GM18511 (cell line): ENCODE measurements around the gene FAM124A.
A peak's percentile ranks its signal among the peaks of the same experiment; 100 is the strongest.

Experiments
- ATAC-seq: cut with Tn5 transposase; IDR thresholded peaks from one replicate; pipeline ENCODE4 v1.9.1; 2021; ENCODE audit warnings: mild to moderate bottlenecking, moderate library complexity; ENCODE audit not compliant: unreplicated experiment

The FAM124A gene

GRCh38 chr13:51303063-51303552 is 80.9 kb downstream of the FAM124A start:
- no peak for ATAC-seq

- no peak for ATAC-seq
Observed at GRCh38 chr13:51303882-51304281, 81.7 kb downstream of the FAM124A start.

- ATAC-seq: no peak
Observed at GRCh38 chr13:51305271-51305967, 83.2 kb downstream of the FAM124A start.

DNA sequence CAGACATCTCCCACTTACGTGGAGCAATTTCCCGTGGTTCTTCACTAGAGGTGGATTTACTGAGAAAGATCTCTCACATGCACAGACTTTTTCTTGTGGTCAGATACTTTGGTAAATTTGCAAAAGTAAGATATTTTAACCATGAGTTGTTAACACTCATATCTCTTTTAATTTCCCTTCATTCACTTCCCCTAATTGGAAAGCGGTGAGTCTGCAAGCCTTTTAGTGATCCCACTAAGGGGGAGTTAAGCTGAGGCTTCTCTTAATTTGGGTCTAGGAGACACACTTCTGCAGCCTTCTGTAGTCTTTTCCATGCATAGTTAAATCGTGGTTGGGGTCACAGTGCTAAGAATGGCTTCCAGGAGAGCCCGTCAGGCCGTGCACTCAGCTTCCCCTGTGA is 86.6 kb downstream of the FAM124A start:
- ATAC-seq: no peak

DNA sequence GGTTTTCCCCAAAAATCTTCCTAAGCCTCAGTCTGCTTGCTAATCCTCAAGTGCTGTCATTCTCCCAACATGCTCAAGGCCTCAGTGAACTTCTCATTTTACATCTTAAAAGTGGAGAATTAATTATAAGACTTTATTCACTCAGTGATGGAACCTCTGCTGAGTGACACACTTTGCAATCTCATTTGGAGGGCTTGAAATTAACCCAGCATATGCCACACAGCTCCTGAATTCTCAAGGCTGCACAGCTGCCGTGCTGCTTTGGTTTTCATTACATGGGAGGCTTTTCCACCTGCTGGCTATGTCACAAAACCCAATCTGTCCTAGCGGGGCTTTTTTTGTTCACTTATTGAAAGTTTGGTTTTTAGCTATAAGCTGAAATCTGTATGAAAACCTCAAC is 89.0 kb downstream of the FAM124A start:
- ATAC-seq: no peak

DNA sequence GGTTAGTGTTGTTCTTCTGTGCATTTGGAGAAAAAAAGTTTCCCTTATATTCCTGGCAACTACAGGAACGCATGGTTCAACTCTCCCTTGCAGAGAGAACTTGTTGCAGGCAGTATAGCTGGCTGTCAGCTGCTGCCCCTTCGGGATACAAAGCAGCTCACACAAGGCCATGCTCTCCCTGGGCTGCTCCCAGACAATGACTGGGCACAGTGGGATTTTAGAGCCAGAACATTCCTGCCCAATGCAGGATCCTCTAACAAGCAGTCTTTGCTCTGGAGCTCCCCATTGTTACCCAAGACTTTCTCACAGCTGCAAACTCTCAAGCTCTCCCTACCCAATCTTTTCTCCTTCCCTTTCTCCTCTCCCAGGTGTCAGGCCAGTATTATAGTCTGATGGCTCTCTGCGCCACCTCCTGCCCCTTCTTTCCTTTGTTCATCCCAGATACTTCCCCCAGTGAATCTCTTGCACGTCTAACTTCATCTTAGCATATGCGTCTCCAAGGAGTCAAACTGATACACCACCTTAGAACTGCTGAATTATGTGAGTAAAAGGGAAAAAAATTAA is 89.8 kb downstream of the FAM124A start:
- no peak for ATAC-seq

- ATAC-seq: no peak
Observed at GRCh38 chr13:51313619-51314018, 91.4 kb downstream of the FAM124A start.

GRCh38 chr13:51317262-51317661 is 95.1 kb downstream of the FAM124A start:
- no peak for ATAC-seq

DNA sequence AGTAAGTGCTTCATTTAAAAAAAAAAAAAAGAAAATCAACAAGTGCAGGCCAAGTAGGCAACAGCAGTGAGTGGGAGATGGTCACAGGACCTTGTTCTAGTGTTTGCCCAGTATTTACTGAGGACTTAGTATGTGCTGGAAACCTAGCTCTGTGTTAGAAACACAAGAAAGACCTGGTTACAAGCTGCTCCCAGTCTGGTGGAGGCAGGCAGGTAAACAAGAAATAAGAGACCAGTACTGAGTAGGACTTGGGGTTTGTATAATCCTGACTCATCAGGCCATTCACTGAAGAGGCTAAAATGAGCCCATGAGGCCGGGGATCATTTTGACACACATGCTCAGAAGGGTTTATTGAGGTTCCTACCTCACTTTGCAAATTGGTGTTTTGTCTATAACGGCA is 95.8 kb downstream of the FAM124A start:
- ATAC-seq: no peak

- no peak for ATAC-seq
Observed at GRCh38 chr13:51318876-51319275, 96.7 kb downstream of the FAM124A start.

DNA sequence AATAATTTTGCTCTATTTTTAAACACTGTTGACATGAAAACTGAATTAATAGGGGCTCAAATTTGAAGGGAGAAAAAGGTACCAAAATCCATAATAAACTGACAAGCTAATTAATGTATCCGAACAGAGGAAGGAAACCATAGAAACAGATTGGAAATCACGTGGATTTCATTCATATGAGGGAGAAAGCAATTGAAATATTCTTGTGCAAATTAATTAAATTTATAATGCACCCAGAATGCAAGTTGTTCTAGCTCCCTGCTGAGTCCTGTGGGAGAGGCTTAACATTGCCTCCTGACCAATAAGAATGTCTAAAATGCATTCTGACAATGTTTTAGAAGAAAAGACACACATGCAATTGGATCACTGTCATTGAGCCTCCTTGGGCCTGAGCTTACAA is 99.6 kb downstream of the FAM124A start:
- ATAC-seq: no peak

- ATAC-seq: no peak
Observed at GRCh38 chr13:51322826-51323225, 100.6 kb downstream of the FAM124A start.

DNA sequence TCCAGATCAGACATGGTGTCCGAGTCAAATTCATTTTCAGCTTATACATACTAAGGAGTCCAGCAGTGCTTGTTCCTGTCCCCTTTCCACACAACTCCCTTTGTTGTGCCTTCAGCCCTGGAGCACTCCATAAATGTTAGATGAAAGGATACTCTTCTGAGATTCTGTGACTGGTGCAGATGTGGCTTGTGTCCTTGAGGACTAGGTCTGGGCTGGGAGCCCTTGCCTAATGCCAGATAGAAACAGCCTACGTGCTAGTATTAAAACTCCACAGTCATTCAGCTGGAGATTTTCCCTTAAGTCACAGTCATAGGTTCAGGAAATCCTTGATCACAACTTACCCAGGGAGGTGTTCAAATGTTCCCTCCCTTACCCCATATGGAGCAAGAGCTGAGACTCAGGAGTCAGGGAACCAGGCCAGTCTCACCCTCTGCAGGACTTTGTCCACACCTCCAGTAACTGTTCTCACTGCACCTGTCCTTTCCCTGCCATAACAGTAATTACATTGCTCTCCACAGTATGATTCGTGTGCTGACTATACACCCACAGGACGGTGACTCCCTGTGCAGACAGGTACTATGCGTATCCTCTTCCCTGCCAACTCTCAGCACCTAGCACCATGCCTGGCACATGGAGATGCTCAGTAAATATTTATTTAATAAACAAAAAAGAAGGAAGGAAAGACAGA is 101.8 kb downstream of the FAM124A start:
- no peak for ATAC-seq

DNA sequence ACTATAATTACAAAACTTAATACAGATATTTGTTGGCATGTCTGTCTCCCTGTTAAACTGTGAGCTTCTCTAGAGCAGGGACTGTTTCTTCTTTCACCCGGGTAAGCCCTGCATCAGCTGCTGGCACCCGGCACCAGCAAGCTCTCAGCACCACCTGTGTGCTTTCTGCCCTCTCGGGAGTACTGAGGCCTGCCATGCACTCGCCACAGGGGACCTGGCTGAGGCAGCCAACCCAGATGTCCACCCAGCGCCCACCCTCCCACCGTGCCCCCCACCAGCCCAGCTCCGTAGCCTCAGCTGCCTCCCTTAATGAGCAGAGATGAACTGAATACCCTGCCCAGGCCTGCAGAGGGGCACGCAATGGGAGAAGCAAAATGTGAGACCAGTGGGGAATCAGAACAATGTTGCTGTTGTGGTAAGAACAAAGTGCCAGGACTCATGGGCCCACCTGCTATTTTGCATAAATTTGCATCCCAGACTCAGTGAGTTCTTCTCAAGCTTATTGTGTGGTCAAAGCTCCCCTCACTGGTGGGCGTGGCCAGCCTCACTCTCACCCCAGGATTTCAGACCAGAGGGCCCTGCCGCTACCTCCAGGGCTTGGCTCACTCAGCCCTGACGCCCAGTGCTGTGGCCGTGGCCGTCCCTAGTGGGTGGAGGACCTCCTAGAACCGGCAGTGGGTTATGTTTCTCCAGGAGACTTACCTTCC is 102.7 kb downstream of the FAM124A start:
- peak; percentile 75 for ATAC-seq

DNA sequence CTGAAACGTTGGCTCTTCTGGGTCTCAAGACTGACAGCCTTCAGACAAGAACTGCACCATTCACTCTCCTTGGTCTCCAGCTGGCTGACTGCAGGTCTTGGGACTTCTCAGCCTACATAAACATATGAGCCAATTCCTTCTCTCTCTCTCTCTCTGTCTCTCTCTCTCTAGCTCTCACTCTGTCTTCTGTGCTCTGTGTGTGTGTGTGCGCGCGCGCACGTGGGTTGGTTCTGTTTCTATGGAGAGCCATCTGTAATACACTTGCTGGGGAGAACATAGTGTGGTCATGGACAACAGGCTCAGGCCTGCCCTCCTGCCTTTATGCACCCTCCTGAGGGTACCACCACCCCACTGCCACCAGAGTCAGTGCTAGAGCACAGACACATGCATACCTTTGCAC is 103.6 kb downstream of the FAM124A start:
- no peak for ATAC-seq

- no peak for ATAC-seq
Observed at GRCh38 chr13:51326777-51327176, 104.6 kb downstream of the FAM124A start.

GRCh38 chr13:51327961-51328360 is 105.8 kb downstream of the FAM124A start:
- ATAC-seq: no peak

- ATAC-seq: no peak
Observed at GRCh38 chr13:51328488-51328887, 106.3 kb downstream of the FAM124A start.

GRCh38 chr13:51329606-51330005 is 107.4 kb downstream of the FAM124A start:
- ATAC-seq: no peak

- ATAC-seq: peak; percentile 62
Observed at GRCh38 chr13:51330791-51331190, 108.6 kb downstream of the FAM124A start.

- peak; percentile 57 for ATAC-seq
Observed at GRCh38 chr13:51331354-51331861, 109.2 kb downstream of the FAM124A start.
